NCI-H524 treated with DMSO at 0.1 percent for 48 hours (cell line): ENCODE results near the gene TMA7.
A peak's percentile ranks its signal among the peaks of the same experiment; 100 is the strongest.
"Not testable (repeated sequence)": the region's sequence is repeated elsewhere in the genome, so short reads cannot be mapped to it uniquely, and the experiment has no call there.

ENCODE experiments used
- DNase-seq: peaks from one replicate; lab custom pipeline; 2025; lab: John Stamatoyannopoulos, UW

Gene TMA7

DNA sequence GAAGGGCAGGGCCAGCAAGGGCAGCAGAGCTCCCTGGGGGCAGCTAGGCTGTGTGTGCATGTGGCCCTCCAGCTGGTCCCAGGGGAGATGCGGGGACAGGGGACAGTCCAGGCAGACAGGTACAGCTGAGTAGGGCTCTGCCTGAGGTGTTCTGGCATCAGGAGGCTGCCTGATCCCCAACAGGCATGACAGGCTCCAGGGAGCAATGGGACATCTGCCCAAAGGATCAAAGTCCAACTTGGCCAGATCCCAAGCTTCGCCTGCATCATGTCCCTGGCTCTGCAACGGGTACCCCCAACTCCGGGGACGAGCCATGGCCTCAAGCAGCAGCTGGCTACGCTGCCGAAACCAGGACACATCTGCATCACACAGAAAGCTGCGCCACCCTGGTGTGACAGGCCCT is 28.3 kb downstream of the TMA7 start:
- no peak for DNase-seq

DNA sequence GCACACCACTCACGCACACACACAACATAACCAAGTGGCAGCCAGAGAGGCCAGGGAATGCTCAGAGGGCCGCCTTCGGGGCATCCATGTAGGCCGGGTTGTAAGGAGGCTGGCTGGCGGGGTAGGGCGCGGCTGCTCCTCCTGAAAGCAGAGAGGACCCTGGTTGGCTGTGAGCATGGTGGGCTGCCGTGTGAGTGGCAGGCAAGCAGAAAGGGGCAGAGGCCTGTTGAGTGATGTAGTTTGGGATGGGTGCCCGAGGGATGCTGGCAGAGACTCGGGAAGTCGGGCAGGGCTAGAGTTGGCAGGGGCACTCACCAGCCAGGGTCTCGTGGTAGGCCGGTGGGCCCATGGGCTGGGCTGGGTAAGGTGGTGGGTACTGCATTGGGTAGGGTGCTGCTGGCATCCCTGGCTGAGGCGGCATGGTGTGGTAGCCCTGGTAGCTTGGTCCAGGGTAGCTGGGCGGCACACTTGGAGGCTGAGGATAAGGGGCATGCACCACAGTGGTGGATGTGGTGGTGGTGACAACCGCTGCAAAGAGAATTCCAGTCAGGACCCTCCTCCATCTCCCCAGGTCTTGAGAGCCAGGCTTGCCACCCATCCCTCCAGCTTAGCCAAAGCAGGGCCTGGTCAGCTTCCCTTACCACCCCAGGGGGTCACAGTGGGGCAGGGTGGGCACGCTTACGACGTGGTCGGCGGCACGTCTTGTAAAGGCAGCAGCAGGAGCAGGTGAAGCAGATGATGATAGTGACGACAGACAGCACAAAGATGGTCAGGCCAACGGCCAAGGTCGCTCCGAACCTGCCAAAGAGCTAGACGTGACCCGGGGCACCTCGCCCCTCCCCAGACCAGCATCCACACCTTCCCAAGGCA is 29.2 kb downstream of the TMA7 start:
- DNase-seq, result no peak

DNA sequence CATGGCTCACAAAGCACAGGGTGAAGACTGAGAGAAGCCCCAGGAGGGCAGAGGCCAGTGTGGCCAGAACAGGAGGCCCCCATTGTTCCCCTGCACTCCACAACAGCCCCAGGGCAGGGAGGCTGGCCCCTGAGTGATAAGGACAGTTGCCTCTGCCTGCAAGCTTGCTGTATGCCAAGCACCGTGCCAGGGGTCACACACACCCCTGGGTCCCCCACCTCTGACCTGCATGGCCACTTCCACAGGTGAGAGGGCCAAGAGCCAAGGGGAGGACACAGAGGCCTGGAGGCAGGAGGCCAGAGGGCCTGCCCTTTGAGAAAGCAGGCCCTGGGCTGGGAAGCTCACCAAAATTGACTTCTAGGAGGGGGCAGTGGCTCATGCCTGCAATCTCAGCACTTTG is 30.2 kb downstream of the TMA7 start:
- no peak for DNase-seq

- no peak for DNase-seq
Measured at GRCh38 chr3:48472673-48472922, 32.5 kb downstream of the TMA7 start.

- peak; percentile 37 for DNase-seq
Measured at GRCh38 chr3:48472923-48473616, 33.0 kb downstream of the TMA7 start.

GRCh38 chr3:48473617-48473952 is 33.5 kb downstream of the TMA7 start:
- DNase-seq, result no peak

DNA sequence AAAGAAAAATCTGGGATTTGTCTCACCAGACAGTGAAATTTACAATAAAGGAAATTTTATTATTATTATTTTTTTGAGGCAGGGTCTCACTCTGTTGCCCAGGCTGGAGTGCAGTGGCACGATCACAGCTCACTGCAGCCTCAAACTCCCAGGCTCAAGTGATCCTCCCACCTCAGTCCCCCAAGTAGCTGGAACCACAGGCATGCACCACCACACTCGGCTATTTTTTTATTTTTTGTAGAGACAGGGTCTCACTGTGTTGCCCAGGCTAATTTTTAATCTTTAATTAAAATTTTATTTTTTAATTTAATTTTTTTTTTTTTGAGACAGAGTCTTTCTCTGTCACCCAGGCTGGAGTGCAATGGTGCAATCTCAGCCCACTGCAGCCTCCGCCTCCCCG is 34.0 kb downstream of the TMA7 start:
- not testable (repeated sequence) for DNase-seq

GRCh38 chr3:48474619-48475018 is 34.6 kb downstream of the TMA7 start:
- DNase-seq, result no peak

DNA sequence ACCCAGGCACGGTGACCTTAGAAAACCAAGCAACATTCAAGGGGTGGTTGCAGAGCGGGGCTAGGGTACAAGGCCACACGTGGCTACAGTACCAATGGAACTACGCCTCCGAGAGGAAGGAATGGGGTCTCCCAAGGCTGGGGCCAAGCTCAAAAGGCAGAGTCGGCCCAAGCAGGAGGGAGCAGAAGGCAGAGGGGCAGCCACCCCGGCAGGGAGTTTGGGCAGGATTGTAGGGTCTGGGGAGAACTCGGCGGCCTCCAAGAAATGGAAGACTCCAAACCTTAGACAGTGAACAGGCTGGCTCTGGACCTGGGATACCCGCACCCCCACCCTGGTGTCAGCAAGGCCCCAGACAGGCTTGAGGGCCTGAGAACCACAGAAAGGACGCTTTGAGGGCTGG is 35.1 kb downstream of the TMA7 start:
- DNase-seq, result no peak

DNA sequence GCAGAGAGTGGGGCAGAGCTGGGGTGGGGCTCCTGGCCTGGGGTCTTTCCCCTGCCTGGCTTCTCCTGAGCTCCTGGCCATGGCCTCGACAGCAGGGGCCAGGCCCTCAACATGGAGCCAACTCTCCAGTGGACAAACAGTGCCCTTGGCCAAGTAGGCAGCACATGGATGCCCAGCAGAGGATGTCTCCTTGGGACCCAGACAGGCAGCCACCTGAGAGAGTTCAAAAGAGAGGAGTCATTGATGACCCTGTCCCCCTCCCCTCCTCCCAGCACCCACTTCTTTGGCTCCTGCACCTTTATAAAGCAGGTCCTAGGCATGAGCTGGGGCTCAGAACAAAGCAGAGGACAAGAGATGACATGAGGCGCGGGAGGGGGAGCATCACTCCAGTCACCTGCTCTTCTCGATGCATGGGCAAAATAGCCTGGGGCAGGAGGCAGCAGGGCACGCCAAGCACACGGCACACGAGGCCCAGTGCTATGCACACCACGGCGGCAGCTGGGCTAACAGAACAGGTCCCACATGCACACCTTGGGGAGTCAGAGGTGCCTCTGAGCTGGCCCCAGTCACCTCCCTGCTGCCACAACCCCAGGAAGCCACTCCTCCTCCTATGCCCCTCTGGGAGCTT is 36.5 kb downstream of the TMA7 start:
- no peak for DNase-seq

- DNase-seq, result no peak
Measured at GRCh38 chr3:48477959-48478520, 38.0 kb downstream of the TMA7 start.

DNA sequence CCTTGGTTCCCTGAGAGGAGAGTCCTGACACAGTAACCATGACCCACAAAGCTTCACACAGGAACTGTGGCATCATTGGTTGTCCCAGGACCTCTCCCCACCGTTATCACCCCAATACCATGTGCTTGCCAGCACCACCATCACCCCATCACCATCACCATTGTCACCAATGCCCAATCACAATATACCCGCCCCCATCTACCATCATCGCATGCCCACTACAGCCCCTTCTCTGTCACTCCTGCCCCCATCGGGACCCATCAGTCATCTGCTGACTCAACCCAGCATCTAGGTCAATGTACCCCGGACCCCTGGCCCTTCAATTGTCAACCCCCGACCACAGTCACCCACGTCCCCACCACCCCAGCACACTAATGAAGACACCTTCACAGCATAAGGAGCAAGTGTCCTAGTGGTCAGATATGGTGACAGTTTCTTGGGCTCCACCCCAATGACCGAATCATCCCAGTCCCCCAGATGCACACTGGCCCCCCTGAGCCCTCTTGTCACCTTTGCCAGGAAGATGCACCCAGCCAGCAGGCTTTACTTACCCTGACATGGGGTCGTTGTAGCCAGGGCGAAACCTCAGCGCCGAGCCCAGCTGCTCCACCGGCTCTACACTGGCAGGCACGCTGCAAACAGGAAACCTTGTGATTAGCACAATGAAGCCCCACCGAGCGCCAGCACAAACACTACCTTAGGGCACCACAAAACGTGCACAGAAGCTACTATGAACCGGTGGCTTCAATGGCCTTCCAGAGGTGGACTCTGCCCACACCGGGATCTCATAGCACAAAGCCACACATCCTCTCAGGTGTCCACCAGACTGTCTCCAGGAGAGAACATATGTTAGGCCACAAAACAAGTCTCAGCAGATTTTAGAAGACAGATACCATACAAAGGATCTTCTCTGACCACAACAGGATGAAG is 38.8 kb downstream of the TMA7 start:
- no peak for DNase-seq

DNA sequence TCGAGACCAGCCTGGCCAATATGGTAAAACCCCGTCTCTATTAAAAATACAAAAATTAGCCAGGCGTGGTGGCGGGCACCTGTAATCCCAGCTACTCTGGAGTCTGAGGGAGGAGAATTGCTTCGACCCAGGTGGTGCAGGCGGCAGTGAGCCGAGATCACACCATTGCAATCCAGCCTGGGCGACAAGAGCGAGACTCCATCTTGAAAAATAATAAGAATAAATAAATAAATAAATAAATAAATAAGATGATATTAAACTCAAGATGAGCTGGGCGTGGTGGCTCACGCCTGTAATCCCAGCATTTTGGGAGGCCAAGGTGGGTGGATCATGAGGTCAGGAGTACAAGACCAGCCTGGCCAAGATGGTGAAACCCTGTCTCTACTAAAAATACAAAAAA is 40.8 kb downstream of the TMA7 start:
- DNase-seq, result not testable (repeated sequence)

DNA sequence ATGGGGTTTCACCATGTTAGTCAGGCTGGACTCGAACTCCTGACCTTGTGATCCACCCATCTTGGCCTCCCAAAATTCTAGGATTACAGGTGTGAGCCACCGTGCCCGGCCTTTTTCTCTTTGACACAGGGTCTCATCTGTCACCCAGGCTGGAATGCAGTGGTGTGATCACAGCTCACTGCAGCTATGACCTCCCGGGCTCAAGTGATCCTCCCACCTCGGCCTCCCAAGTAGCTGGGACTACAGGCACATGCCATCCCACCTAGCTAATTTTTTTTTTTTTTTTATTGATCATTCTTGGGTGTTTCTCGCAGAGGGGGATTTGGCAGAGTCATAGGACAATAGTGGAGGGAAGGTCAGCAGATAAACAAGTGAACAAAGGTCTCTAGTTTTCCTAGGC is 42.8 kb downstream of the TMA7 start:
- DNase-seq, result not testable (repeated sequence)

DNA sequence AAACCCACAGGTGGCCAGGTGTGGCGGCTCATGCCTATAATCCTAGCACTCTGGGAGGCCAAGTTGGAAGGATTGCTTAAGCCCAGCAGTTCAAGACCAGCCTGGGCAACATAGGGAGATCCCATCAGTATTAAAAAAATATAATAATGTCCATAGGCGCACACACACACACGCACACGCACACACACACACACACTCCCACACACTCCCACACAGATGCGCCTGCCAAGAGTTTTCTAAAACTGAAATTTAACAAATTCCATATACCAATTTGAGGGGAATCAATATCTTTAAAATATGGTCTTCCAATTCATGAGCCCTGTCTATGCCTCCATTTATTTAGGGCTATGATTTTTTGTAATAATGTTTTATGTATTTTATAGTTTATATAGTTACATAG is 46.9 kb downstream of the TMA7 start:
- no peak for DNase-seq

- no peak for DNase-seq
Measured at GRCh38 chr3:48492461-48493202, 52.6 kb downstream of the TMA7 start.

- no peak for DNase-seq
Measured at GRCh38 chr3:48493203-48493501, 53.1 kb downstream of the TMA7 start.
